Activated T-cell treated with anti-CD3 and anti-CD28 coated beads, Interleukin-2, amount 50 U/mL, for 4 hours (primary cell): Measurements from ENCODE around the gene IL17RA. TPM values are rescaled to one million over a fixed set of nuclear protein-coding genes. Genes with fewer than 3 reads are reported as not detected.

Experiments
- ATAC-seq, 2 donors: fragments of 200-7000 bp; cut with Tn5 transposase; one replicate each; pipeline ENCODE4 v1.10.0; 2021
- DNase-seq: peaks from one replicate; pipeline ENCODE4 v3.0.0-alpha.2; 2020
- H3K27me3 Mint-ChIP-seq: one replicate; pipeline ENCODE4 v1.8.0; 2021; ENCODE audit warnings: low read depth, mixed read lengths
- H3K36me3 Mint-ChIP-seq: one replicate; pipeline ENCODE4 v1.8.0; 2022; ENCODE audit warnings: mixed read lengths; ENCODE audit not compliant: insufficient read depth
- H3K4me1 Mint-ChIP-seq: one replicate; pipeline ENCODE4 v1.8.0; 2021; ENCODE audit warnings: low read depth, mixed read lengths
- H3K4me3 Mint-ChIP-seq: one replicate; pipeline ENCODE4 v1.8.0; 2021; ENCODE audit warnings: mild to moderate bottlenecking, moderate library complexity, mixed read lengths
- H3K9me3 Mint-ChIP-seq: one replicate; pipeline ENCODE4 v1.8.0; 2021; ENCODE audit warnings: mixed read lengths
- total RNA-seq, 3 donors: library from RNA; stranded (reverse); gene quantifications; one replicate each; pipeline ENCODE4 v1.2.1, GENCODE V29; 2021

IL17RA gene
- total RNA-seq, 3 donors from 2014 or later = 14.1 to 19.6 (median 16.6) TPM

DNA sequence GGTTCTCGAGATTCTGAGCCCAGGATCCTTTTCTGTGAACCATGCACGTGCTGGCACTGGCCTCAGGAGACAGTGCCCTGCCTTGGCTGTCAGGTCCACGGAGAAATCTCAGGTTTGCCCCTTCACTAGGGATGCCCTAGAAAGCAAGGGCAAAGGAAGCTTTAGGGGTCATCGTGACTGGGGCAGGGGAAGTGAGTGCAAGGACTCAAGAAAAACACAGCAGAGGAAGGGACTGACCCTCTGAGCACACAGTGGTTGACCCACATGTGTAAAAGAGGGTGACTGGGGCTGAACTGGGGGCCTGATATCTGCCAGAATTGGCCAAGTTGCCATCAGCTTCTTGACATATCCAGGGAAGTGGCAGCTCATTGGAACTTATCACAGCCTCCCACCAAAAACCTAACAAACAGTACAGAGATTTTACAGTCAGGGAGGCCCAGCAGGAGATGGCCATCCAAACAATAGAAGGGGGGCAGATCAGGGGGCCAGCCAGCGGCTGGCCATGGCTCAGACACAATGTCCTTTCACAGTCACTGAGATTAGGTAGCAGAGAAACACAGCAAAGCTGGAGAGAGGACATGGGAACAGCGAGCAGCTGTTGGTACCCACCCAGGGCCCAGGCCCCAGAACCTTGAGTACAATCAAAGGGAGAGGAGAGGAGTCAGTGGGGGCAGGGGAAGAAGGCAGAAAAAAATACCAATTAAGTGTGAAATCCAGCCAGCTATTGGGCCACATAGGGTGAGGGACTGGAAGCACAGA, 32.0 kb downstream of the IL17RA start:
- ATAC-seq = no peak
- H3K9me3 Mint-ChIP-seq = no peaks in the 10 kb centered on the region
- DNase-seq = no peak
- peak overlapping the region; percentile 13 for H3K4me3 Mint-ChIP-seq
- H3K36me3 Mint-ChIP-seq = peaks cover 2% of the 10 kb centered on the region
- H3K4me1 Mint-ChIP-seq = peaks cover 65% of the 10 kb centered on the region
- H3K27me3 Mint-ChIP-seq = peaks cover 8% of the 10 kb centered on the region

DNA sequence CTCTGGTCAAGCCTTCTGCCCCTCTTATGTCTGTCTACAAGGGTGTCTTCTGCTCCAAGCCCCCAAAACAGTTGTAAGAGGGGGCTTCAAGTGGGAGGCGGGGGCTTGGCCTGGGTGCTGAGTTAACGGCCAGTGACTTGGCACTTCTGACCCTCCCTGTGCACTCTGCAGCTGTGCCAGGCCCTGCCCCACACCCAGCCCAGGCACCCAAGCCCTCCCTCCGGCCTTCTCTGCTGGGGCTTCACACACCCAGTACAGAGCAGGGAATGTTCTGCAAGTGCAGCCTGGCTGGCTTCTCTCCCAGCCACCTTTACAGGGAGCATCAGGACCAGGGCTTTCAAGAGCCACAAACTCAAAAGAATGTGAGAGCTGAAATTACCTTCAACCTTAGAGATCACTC, 32.6 kb downstream of the IL17RA start:
- DNase-seq (no peak), ATAC-seq (no peak)
- Mint-ChIP-seq H3K4me3 (peak overlapping the region; percentile 58), H3K4me1 (peaks cover 67% of the 10 kb centered on the region), H3K27me3 (peaks cover 14% of the 10 kb centered on the region), H3K36me3 (peaks cover 2% of the 10 kb centered on the region), H3K9me3 (no peaks in the 10 kb centered on the region)

DNA sequence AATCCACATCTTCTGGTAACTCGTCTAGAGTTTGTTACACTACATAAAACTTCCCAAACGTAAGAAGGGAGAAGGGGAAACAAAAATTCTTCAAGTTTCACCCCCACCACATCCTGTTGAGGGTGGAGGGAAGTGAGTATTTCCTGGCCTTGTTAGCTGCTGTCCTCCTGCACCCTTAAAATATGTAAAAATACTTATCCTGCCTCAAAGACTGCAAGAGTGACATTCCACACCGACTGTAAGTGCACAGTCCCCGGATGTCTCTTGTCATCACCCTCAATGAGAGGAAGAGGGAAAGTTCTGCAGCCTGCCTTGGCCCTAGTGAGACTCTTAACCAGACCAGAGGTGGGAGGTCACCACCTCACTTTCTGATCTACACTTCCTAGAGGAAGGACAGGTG, 33.1 kb downstream of the IL17RA start:
- peak overlapping the region; percentile 58 for H3K4me3 Mint-ChIP-seq
- H3K27me3 Mint-ChIP-seq = peaks cover 19% of the 10 kb centered on the region
- no peaks in the 10 kb centered on the region for H3K36me3 Mint-ChIP-seq
- no peaks in the 10 kb centered on the region for H3K9me3 Mint-ChIP-seq
- DNase-seq = no peak
- peaks cover 63% of the 10 kb centered on the region for H3K4me1 Mint-ChIP-seq
- peak in 1 of 2 donors; percentile 6 for ATAC-seq

DNA sequence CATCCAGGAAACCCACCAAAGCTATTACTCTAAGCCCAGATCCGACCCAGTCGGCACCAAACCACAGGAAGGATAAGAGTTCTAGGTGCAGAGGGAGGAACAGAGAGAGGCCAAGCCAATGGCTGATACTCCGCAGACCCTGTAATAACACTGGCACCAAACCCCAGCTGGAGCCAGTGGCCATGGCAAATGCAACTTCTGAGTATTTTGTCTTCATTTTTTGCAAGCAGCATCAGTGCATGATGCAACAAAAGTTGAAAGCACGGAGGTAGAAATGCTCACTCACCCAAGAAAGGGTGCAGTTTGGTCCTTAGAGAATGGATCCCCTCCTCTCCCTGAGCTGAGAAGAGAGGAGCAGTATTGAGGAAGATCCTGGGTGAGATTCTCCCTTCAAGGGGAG, 33.5 kb downstream of the IL17RA start:
- H3K9me3 Mint-ChIP-seq = no peaks in the 10 kb centered on the region
- peaks cover 60% of the 10 kb centered on the region for H3K4me1 Mint-ChIP-seq
- ATAC-seq (no peak), DNase-seq (no peak)
- H3K36me3 Mint-ChIP-seq = no peaks in the 10 kb centered on the region
- H3K27me3 Mint-ChIP-seq = peaks cover 21% of the 10 kb centered on the region
- H3K4me3 Mint-ChIP-seq = peak overlapping the region; percentile 58

DNA sequence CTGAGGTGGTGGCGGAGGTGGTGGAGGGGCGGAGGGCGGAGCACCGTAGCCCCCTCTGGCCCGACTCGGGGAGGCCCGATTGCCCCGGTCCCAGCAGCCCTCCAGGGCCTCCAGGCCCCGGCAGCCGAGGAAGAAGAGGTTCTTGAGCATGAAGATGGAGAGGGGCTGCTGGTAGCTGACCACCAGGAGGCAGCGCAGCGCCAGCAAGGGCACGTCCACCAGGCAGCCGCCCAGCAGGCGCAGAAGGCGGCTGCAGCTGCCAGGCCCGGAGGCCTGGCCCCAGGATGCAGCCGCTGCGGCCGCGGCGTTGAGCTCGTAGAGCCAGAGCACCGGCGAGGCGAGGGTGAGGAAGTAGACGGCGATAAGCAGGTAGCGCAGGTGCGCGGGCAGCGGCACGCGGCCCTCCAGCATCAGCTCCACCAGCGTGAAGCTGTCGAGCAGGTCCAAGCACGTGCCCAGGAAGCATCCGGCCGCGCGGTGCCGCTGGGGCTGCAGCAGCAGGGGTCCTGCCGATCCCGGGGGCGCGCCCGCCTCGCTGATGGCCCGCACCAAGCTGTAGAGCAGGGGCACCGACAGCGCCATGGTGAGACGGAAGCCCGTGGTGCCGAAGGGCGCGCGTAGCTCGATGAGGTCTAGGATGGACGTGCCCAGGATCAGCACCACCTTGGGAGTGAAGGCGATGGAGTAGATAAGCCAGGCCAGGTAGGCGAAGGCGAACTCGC, 34.8 kb downstream of the IL17RA start:
- Mint-ChIP-seq H3K9me3 (no peaks in the 10 kb centered on the region), H3K36me3 (no peaks in the 10 kb centered on the region), H3K4me3 (no peak overlapping the region), H3K27me3 (peaks cover 24% of the 10 kb centered on the region), H3K4me1 (peaks cover 49% of the 10 kb centered on the region)
- DNase-seq = no peak
- ATAC-seq = peak in 1 of 2 donors; percentile 2

DNA sequence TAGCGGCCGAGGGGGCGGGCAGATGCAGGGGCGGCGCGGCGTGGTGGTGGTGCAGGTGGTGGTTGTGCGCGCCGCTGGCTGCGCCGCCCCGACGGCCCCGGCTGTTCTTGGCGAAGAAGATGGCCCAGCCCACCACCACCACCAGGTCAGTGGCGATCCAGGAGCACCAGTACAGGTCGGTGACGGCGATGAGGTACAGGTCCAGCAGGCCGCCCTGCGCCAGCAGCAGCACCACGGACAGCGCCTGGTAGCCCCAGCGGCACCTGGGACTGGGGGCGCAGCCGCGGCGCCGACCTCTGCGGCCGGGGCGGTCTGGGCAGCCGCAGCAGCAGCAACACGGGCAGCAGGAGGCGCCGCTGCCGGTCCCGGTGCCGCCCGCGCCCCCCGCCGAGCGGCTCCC, 35.5 kb downstream of the IL17RA start:
- ATAC-seq (peak; percentile 64 to 75), DNase-seq (peak; percentile 49)
- H3K27me3 Mint-ChIP-seq = peaks cover 24% of the 10 kb centered on the region
- peaks cover 42% of the 10 kb centered on the region for H3K4me1 Mint-ChIP-seq
- H3K36me3 Mint-ChIP-seq = no peaks in the 10 kb centered on the region
- H3K4me3 Mint-ChIP-seq = no peak overlapping the region
- no peaks in the 10 kb centered on the region for H3K9me3 Mint-ChIP-seq

DNA sequence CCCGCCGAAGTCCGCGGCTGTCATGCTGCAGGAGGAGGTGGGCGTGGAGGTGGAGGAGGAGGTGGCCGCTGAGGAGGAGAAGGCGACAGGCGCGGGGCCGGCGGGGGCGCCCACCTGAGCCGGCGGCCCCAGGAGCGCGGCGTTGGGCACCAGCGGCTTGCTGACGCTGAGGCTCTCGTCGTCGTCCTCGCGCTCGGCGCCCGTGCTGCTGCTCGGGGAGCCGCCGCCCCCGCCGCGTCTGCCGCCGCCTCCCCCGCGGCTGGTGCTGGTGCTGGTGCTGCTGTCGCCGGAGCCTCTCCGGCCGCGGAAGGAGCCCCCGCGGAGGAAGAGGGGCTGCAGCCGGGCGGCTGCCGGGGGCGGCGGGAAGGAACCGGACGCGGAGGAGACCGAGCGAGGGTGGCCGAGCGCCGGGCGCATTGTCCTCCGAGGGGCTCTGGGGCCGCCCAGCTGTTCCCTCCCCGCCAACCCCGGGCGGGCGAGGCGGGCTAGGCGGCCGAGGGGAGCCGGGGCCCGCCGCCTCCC, 36.0 kb downstream of the IL17RA start:
- Mint-ChIP-seq H3K36me3 (no peaks in the 10 kb centered on the region), H3K4me1 (peaks cover 37% of the 10 kb centered on the region), H3K4me3 (no peak overlapping the region), H3K27me3 (peaks cover 24% of the 10 kb centered on the region), H3K9me3 (no peaks in the 10 kb centered on the region)
- peak; percentile 31 for DNase-seq
- peak; percentile 56 to 62 for ATAC-seq

DNA sequence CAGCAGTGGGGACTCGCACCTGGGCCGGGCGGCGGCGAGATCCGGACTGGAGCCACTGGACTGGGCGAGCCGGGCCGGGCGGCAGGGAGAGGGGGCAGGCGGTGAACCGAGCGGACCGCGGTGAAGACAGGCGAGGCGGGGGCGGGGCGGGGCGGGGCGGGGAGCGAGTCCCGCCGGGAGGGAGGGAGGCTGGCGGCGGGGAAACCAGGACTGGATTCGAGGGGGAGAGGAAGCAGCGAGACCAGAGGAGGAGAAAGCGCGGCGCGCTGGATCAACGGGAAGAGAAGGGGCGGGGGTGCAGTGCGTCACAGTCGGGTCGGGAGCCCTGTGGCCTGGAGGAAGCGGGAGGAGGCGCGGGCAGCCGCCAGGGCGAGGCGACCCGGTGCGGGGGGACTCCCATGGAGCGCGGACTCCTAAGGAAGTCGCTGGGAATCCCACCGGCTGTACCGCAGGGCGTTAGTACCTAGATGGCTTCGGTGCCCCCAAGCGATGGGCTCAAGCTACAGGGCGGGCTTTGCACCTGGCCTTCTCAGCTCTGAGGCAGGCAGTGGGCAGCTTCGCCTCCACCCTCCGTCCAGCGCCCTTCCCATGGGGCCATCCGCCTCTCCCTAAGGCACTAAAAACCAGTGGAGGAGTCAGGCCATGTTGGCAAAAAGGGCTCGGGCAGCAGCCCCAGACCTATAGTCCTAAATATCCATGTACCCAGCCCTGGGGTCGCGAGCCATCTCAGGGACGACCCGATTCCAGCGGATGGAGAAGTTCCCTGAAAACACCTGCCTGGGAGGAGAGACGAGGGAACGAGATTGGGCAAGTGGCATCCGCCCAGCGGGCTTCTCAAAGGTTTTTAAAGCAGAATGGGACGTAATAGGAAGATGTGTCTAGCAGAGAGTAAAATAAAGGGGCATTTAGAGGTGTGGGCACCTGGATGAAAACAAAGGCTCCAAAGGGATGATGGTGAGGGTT, 36.7 kb downstream of the IL17RA start, which contains the start of gene TMEM121B:
Gene TMEM121B, minus strand, starts transcription at position 128 of the 963 bp plus-strand sequence. CDS start 233 bp downstream, outside the sequence.
- ATAC-seq = peak in 1 of 2 donors; percentile 33
- Mint-ChIP-seq H3K27me3 (peaks cover 24% of the 10 kb centered on the region), H3K4me1 (peaks cover 30% of the 10 kb centered on the region), H3K4me3 (peak within 1 kb of the TSS; percentile 68), H3K36me3 (no peaks in the 10 kb centered on the region), H3K9me3 (no peaks in the 10 kb centered on the region)
- no peak for DNase-seq

DNA sequence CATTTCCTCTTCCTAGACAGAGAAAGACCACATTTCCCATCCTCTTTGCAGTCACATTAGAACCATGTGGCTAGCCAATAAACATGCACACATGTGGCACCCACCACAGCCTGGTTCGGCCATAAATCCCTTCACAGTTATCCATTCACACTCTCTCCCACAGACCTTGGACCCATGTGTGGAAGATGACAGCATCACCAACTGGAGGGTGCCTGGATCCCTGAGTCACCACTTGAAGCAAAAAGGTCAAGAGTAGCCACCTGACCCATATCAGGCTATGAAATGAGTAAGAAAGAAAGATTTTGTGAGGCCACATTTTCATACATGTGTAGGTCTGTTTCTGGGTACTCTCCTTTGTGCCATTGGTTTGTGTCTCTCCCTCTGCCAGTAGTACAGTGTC, 45.4 kb downstream of the IL17RA start:
- H3K9me3 Mint-ChIP-seq = no peaks in the 10 kb centered on the region
- ATAC-seq (no peak), DNase-seq (no peak)
- peaks cover 7% of the 10 kb centered on the region for H3K36me3 Mint-ChIP-seq
- no peak overlapping the region for H3K4me3 Mint-ChIP-seq
- no peaks in the 10 kb centered on the region for H3K27me3 Mint-ChIP-seq
- no peaks in the 10 kb centered on the region for H3K4me1 Mint-ChIP-seq

DNA sequence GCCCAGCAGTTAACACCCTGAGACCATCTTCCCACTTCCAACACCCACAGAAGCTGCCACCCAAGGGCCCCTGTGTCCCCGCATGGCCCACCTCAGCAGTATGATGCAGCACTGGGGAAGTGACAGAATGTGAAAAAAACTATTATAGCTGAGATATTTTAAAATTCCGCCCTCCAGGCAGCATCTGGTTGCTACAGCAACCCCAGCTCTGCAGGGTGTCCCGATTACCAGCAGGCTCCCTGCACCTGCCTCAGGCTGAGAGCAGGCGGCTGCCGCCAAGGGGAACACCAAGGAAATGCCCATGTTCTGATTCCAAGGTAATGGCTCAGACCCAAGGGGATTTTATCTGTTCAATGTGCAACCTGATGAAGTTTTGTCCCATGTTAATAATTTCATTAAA, 46.9 kb downstream of the IL17RA start:
- peaks cover 8% of the 10 kb centered on the region for H3K36me3 Mint-ChIP-seq
- no peaks in the 10 kb centered on the region for H3K4me1 Mint-ChIP-seq
- no peak for DNase-seq
- no peak for ATAC-seq
- no peak overlapping the region for H3K4me3 Mint-ChIP-seq
- no peaks in the 10 kb centered on the region for H3K27me3 Mint-ChIP-seq
- H3K9me3 Mint-ChIP-seq = no peaks in the 10 kb centered on the region

DNA sequence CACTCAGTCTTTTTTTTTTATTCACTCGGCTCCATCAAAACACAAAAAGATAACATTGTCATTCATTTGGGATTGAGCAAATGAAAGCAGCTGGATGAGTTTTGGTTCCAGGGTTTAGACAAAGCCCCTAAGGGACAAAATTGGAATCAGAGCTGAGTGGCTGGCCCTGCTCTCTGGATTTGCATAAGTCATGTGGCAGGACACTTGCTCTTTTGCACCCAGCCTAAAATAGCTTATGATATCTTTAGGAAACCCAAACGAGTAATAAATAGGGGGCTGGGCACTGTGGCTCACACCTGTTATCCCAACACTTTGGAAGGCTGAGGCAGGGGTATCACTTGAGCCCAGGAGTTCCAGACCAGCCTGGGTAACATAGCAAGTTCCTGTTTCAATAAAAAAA, 47.3 kb downstream of the IL17RA start:
- Mint-ChIP-seq H3K9me3 (no peaks in the 10 kb centered on the region), H3K4me1 (no peaks in the 10 kb centered on the region), H3K27me3 (no peaks in the 10 kb centered on the region), H3K36me3 (peaks cover 11% of the 10 kb centered on the region), H3K4me3 (no peak overlapping the region)
- no peak for DNase-seq
- ATAC-seq = no peak

DNA sequence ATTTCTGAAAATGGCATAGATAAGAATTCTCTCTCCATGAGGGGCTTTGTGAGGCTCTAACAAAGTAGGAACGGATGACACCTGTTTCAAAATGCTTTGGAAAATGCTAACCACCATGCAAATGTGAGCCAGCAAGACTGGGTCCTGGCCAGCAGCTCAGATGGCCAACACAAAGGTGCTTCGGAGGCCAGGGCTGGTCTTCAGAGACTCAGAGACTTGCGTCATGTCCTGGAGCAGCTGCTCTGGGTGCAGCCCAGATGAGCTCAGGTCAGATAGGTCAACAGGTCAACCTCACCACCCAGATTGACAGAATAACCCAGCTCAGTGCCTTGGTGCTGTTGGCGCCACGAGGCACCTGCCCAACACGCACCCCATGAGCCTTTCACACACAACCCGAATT, 48.3 kb downstream of the IL17RA start:
- no peak for ATAC-seq
- Mint-ChIP-seq H3K4me1 (no peaks in the 10 kb centered on the region), H3K9me3 (no peaks in the 10 kb centered on the region), H3K36me3 (peaks cover 17% of the 10 kb centered on the region), H3K4me3 (no peak overlapping the region), H3K27me3 (no peaks in the 10 kb centered on the region)
- DNase-seq = no peak

DNA sequence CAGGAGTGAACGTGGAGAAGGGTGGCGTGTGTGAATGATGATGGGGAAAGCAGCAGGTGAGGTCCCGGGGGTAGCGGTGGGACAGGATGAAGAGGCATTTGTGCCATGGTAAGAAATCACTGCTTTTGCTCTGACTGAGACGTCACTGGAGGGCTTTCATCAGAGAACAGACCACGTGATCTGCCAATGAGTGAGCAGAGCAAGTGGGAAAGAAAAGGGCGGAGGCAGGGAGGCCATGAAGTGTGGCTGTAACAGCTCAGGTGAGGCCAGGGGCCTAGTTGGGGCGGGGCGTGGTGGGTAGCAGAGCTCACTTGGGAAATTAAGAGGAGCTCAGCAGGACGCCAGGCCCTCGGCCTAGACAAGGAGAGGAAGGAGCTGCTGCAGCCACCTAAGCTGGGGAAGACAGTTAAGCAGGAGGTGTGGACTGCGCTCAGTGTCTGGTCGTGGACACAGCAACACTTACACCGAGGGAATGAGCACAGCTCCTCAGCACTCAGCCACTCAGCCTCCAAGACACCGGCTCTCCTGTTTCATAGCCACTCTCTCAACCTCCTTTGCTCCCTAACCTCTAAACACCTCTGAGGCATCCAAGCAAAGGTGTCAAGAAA, 50.5 kb downstream of the IL17RA start:
- ATAC-seq = no peak
- no peak overlapping the region for H3K4me3 Mint-ChIP-seq

More for the DNA sequence above, 50.5 kb downstream of the IL17RA start:
- Mint-ChIP-seq H3K36me3 (peaks cover 25% of the 10 kb centered on the region), H3K4me1 (no peaks in the 10 kb centered on the region), H3K9me3 (no peaks in the 10 kb centered on the region), H3K27me3 (no peaks in the 10 kb centered on the region)
- DNase-seq = no peak
